ENCODE results near the gene BORA. TPM values are rescaled to one million over a fixed set of nuclear protein-coding genes. Genes with fewer than 3 reads are reported as not detected.

The BORA gene
- total RNA-seq, 1 experiment from 2014 or later: 6.4 TPM

- no TSS peak for BruUV-seq (replicated peaks)
- Mint-ChIP-seq H3K4me3 (ENCODE audit: low read depth, unreplicated experiment) (peak overlapping the region; percentile 68), H3K9me3 (ENCODE audit: low read depth, unreplicated experiment) (peaks cover 3% of the 10 kb centered on the region), H3K36me3 (ENCODE audit: insufficient read depth, unreplicated experiment) (peaks cover 26% of the 10 kb centered on the region), H3K4me1 (ENCODE audit: low read depth, unreplicated experiment) (peaks cover 16% of the 10 kb centered on the region), H3K27ac (ENCODE audit: unreplicated experiment) (peak overlapping the region; percentile 30), H3K27me3 (ENCODE audit: unreplicated experiment) (no peaks in the 10 kb centered on the region)
- TF ChIP-seq CTCF (IDR thresholded peaks at IDR 0.05; ENCODE audit: unreplicated experiment): no peak
- DNase-seq: peak; percentile 10
- CTCF ChIA-PET: no interaction called here
- intact Hi-C loops (cut with micrococcal nuclease; ENCODE audit: unreplicated experiment): no loop called here
These were observed 852 bp upstream of the BORA start for GRCh38 chr13:72726726-72727416.

- no peak for TF ChIP-seq CTCF (IDR thresholded peaks at IDR 0.05; ENCODE audit: unreplicated experiment)
- Mint-ChIP-seq H3K36me3 (ENCODE audit: insufficient read depth, unreplicated experiment) (peaks cover 22% of the 10 kb centered on the region), H3K27ac (ENCODE audit: unreplicated experiment) (no peak overlapping the region), H3K4me1 (ENCODE audit: low read depth, unreplicated experiment) (peaks cover 9% of the 10 kb centered on the region), H3K27me3 (ENCODE audit: unreplicated experiment) (no peaks in the 10 kb centered on the region), H3K4me3 (ENCODE audit: low read depth, unreplicated experiment) (peak overlapping the region; percentile 68), H3K9me3 (ENCODE audit: low read depth, unreplicated experiment) (no peaks in the 10 kb centered on the region)
- no TSS peak for BruUV-seq (replicated peaks)
- CTCF ChIA-PET: no interaction called here
- no peak for DNase-seq
- intact Hi-C loops (cut with micrococcal nuclease; ENCODE audit: unreplicated experiment): no loop called here
These were observed 525 bp downstream of the BORA start for GRCh38 chr13:72728290-72728605.

- TF ChIP-seq CTCF (IDR thresholded peaks at IDR 0.05; ENCODE audit: unreplicated experiment): no peak
- Mint-ChIP-seq H3K27me3 (ENCODE audit: unreplicated experiment) (no peaks in the 10 kb centered on the region), H3K27ac (ENCODE audit: unreplicated experiment) (no peak overlapping the region), H3K9me3 (ENCODE audit: low read depth, unreplicated experiment) (no peaks in the 10 kb centered on the region), H3K4me3 (ENCODE audit: low read depth, unreplicated experiment) (no peak overlapping the region), H3K4me1 (ENCODE audit: low read depth, unreplicated experiment) (no peaks in the 10 kb centered on the region), H3K36me3 (ENCODE audit: insufficient read depth, unreplicated experiment) (no peaks in the 10 kb centered on the region)
- intact Hi-C loops (cut with micrococcal nuclease; ENCODE audit: unreplicated experiment): no loop called here
- no TSS peak for BruUV-seq (replicated peaks)
- no peak for DNase-seq
- CTCF ChIA-PET: no interaction called here
These were observed 9.3 kb downstream of the BORA start for GRCh38 chr13:72737033-72737432.

GRCh38 chr13:72740015-72740414 lies 12.3 kb downstream of the BORA start:
- Mint-ChIP-seq H3K9me3 (ENCODE audit: low read depth, unreplicated experiment) (no peaks in the 10 kb centered on the region), H3K27me3 (ENCODE audit: unreplicated experiment) (no peaks in the 10 kb centered on the region), H3K4me3 (ENCODE audit: low read depth, unreplicated experiment) (no peak overlapping the region), H3K4me1 (ENCODE audit: low read depth, unreplicated experiment) (no peaks in the 10 kb centered on the region), H3K27ac (ENCODE audit: unreplicated experiment) (no peak overlapping the region), H3K36me3 (ENCODE audit: insufficient read depth, unreplicated experiment) (no peaks in the 10 kb centered on the region)
- no peak for DNase-seq
- BruUV-seq (replicated peaks): no TSS peak
- TF ChIP-seq CTCF (IDR thresholded peaks at IDR 0.05; ENCODE audit: unreplicated experiment): no peak
- intact Hi-C loops (cut with micrococcal nuclease; ENCODE audit: unreplicated experiment): no loop called here
- CTCF ChIA-PET: no interaction called here
